Neural progenitor cell (in vitro differentiated cells): Measurements from ENCODE around the gene DNM2.

ENCODE experiments used
- EZH2 ChIP-seq: fragments of 200-600 bp; sonication (generic); IDR thresholded peaks from 2 replicates; pipeline ENCODE4 v1.6.1; 2017; ENCODE audit warnings: antibody characterized with exemption, mild to moderate bottlenecking, moderate library complexity
- TF ChIP-seq, protein P1 (sequence below): fragments of 200-600 bp; sonication (generic); IDR thresholded peaks from 2 replicates; pipeline ENCODE4 v1.5.1; 2017; ENCODE audit warnings: antibody characterized with exemption, mild to moderate bottlenecking

DNA sequence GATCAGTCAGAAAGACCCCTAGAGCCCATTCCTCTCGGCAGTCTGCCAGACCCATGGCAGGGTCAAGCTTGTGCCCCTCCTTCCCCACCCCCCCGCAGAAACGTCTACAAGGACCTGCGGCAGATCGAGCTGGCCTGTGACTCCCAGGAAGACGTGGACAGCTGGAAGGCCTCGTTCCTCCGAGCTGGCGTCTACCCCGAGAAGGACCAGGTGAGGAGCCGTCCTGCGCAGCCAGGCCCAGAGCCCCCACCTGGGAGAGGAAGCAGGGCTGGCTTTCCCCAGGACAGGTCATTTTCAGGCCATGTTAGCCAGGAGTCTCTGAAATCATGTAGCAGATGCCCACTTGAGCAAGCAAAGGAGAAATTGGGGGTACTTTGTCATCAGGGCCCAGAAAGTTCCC is 105.8 kb downstream of the DNM2 start:
- TF ChIP-seq, protein P1, sequence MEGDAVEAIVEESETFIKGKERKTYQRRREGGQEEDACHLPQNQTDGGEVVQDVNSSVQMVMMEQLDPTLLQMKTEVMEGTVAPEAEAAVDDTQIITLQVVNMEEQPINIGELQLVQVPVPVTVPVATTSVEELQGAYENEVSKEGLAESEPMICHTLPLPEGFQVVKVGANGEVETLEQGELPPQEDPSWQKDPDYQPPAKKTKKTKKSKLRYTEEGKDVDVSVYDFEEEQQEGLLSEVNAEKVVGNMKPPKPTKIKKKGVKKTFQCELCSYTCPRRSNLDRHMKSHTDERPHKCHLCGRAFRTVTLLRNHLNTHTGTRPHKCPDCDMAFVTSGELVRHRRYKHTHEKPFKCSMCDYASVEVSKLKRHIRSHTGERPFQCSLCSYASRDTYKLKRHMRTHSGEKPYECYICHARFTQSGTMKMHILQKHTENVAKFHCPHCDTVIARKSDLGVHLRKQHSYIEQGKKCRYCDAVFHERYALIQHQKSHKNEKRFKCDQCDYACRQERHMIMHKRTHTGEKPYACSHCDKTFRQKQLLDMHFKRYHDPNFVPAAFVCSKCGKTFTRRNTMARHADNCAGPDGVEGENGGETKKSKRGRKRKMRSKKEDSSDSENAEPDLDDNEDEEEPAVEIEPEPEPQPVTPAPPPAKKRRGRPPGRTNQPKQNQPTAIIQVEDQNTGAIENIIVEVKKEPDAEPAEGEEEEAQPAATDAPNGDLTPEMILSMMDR: no peak
- no peak for TF ChIP-seq EZH2
